ENCODE measurements around the gene ATP10B.

ATP10B gene

DNA sequence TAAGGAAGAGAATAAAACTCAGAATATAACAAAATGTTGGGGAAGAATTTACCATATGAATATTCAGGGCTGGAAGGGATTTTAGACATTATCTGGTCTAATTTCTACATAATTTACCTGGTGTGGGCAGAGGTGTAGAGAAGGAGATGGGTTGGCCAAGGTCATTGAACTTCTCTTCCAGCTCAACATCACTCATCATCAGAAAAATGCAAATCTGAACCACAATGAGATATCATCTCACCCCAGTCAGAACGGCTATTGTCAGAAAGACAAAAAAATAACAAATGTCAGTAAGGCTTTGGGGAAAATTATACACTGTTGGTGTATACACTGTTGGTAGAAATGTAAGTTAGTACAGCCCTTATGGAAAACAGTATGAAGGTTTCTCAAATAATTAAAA lies 308.6 kb downstream of the ATP10B start:
- no peak for DNase-seq

DNA sequence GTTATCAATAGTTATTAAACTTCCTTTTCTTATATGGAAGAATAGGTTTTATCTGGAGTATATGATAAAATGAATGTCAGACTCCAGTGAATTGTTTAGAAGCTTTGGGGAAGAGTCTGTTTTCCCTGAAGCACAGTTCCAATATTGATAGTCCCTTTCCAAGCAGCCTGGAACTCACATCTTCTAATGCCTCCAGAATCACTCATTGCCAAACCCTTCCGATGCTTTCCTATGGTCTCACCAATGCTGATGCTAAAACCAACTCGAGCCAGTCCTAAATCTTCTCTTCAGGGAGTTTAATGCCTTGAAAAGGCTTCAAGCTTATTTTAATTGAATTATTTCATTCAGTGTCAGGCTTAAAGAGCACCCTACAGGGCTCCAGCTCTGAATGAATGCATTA lies 309.2 kb downstream of the ATP10B start:
- no peak for DNase-seq

DNA sequence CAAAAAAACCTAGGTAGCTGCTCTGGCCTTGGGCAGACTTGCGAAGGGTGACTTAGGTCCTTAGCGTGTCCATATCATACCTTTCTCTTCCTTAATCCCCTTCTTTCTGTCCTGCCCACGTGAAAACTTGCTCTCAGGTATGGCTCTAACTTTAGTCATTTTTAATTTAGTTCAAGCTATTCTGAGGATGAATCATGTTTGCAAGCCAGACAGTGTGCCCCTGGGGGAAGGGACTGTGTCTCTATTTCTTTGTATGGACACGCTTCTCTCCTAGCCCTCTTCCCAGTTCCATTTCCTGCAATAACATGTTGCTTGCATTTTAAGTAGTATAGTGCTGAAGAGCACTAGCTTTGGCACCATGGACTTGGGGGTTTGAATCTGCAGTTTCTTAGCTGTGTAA lies 309.7 kb downstream of the ATP10B start:
- DNase-seq = no peak

DNA sequence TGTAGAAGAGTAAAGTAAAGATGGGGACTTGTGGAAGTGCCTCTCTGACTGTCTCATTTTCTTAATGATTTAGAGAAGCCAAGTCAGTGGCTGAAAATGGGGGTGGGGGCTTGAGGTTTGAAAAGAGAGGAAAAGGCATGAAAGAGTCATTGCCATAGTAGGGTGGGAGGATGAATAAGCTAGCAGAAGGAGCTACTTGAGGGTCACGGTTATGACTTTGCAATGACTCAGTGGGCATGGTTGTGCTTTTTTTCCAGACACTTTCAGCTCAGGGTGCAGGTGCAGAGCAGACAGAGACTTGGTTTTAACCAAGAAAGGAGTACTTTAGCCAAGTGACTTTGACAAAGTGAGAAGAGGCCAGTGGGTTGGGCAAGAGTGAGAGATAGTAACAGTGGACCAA lies 312.6 kb downstream of the ATP10B start:
- peak; percentile 64 for DNase-seq

DNA sequence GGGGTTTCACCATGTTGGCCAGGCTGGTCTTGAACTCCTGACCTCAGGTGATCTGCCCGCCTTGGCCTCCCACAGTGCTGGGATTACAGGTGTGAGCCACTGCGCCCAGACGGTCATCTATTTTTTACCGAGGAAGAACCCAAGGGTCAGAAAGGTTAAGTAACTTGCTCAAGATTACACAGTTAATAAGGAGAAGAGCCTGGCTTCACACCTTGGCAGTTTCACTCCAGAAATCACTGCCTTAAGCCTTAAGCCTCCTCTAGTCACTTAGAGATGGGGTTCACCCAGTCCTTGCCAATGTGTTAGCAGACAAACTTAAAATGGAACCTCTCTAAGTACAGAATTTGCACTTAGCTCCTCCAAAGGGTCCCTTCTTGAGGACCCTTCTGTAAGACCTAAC lies 314.1 kb downstream of the ATP10B start:
- DNase-seq = peak; percentile 28

DNA sequence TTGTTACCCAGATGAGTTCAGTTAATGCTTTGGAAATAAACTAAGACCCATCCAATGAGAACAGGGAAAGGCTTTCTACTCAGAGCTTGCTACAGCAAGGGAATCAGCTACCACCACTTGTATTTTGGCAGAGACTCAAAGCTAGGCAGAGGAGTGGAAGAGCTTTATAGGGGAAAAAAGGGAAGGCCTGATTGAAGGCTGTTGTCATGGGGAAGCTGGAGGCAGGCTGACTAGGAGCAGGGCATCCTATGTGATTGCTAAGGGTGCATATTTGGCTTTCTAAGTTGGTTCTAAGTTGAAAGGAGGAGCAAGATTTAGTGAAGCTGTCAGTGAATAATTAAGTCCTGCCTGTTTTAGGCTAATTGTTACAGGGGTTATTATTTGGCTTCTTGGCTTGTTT lies 314.9 kb downstream of the ATP10B start:
- DNase-seq = no peak

DNA sequence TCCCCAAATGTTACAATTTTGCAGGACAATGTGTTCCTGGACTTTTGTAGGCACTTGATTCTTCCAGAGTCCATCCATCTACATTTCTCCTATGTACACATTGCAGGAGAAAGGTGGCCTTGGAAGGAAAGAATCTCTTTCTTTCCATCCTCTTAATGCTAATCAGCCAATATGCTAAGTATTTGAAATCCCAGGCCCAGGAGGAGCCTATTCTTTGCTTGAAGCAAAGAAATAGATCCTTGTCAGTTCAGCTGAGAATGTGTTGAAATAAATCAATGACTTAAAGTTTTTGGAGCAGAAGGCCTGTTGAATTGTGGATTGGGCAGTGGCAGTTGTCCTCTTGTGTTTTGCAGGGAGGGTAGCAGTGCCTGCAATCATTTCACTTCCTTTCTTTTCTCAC lies 317.1 kb downstream of the ATP10B start:
- no peak for DNase-seq

DNA sequence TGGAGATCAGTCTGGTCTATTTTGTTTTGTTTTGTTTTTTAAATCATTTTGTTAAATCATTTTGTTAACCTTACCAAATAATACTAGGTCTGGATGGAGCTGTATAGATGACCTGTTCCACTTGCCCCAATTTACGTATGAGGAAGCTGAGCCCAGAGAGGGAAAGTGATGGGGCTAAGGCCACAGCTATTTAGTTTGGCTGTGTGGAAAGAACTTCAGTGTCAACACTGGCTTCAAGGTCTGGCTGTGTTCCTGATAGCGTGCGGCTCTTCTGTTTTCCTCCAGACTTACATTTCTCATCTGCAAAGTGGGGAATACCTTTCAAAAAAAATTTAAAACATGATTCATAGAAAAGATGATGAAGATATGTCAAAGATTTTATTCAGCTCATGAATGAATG lies 317.9 kb downstream of the ATP10B start:
- no peak for DNase-seq

DNA sequence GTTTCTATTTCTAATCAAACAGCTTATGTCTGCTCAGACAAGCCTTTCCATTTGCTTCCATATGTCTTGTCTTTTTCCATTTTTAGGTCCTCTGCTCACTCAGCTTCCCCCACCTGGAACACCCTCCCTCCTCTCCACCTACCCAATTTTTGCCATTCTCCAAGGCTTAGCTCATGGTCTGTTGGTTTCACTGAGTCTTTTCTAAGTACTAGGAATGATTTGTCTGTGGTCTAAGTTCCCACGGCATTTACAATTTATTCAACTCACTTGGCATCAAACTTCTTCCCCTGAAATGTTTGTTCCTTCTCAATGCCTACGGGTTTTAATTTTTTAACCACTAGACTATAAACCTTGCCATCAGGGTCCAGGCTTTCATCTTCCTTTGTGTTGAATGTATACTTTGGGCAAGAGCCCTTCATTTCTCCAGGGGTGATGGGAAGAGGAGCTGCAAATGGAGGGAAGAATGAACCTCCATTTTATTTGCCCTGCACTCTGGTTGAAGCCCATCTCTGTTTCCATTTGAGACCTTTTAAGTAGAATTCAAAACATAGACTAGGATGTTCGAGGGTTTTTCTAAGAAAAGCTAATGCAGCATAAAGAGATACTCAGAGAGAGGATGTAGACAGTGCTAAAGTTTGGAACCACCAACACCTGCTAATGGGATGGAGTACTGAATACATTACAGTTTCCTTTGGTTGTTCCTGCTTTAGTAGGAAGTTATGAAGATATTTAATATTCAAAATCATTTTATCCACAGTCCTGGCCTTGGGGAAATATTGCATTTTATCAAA lies 326.3 kb downstream of the ATP10B start:
- DNase-seq = no peak

DNA sequence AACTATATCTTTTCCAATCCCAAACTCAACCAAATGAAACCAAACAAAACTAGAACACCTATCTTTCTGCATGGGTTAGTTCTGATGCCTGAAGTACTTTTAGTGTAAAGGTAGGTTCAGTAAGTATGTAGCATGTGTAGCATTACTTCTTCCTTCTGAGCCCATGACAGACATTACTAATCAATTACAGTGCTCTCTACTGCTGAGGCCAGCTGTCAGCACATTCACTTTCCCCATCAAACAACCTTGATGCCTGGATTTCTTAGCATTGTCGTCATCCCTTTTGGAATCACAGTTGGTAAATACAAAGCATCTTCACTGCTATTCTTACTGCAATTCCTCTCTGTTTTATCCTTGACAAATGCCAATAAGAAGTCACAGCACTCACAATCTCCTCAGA lies 327.2 kb downstream of the ATP10B start:
- DNase-seq = no peak

DNA sequence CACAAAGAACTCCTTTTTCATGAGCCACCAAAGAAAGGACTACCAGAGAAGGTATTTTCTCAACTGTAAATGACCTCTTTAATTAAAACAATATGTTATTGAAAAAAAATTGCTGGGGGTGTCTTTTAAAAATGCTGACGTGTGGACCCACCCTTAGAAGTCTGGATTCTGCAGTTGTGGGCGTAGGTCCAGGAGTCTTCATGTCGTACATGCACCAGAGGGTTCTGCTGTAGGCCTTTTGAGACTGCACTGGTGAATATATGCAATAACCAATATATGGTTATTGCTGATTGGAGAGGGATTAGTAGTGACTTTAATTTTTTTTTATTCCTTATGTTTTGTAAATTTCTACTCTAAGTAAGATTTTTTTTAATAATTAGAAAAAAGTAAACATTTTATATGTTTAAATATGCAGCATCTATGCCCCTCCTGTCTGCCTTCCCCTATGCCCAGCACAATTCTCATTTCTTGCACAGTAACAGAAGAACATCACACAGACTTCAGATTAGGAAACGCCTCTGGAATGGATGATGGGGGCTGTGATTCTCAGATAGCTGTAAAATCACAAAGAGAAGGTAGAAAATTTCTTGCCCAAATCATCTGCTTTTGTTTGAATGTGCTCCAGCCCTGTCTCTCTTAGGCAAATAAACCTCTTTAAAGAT lies 328.4 kb downstream of the ATP10B start:
- no peak for DNase-seq

DNA sequence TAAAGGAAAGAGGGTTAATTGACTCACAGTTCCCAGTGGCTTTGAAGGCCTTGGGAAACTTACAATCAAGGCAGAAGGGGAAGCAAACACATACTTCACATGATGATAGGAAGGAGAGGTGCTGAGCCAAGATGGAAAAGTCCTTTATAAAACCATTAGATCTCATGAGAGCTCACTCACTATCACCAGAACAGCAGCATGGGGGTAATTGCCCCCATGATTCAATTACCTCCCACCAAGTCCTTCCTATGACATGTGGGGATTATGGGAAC lies 330.7 kb downstream of the ATP10B start:
- DNase-seq = no peak

DNA sequence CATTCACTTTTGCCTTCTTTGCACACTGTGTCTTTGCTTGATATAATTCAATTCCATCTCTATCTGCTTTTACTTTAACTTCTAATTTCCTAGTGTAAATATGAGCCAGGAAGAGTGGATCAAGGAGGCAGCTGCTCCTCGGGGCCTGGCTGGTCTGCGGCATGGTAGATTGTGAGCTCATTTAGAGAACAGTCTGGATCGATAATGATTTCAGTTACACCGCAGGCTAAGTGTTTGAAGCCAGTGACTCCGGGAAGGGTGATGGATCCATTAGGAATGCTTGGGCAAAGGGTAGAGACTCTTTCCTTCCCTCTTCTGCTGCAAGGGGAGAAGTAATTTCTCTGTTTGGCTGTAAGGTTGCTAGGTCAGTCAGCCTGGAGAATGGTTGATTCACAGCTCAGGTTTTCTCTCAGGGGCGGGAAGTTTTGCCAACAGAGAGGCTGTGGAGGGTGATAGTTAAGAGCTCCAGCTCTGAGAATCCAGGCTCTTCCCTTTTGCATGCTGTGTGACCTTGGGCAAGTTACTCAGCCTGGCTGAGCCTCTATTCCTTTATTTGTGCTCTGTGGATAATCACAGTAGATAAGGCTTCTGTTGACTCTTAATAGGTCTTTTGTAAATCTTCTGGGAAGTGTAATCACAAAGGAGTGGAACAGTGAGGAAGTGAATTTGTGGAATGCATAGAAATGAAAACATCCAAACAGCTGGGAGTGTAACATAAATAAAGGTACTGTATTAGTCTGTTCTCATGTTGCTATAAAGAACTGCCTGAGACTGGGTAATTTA lies 331.2 kb downstream of the ATP10B start:
- DNase-seq = no peak

DNA sequence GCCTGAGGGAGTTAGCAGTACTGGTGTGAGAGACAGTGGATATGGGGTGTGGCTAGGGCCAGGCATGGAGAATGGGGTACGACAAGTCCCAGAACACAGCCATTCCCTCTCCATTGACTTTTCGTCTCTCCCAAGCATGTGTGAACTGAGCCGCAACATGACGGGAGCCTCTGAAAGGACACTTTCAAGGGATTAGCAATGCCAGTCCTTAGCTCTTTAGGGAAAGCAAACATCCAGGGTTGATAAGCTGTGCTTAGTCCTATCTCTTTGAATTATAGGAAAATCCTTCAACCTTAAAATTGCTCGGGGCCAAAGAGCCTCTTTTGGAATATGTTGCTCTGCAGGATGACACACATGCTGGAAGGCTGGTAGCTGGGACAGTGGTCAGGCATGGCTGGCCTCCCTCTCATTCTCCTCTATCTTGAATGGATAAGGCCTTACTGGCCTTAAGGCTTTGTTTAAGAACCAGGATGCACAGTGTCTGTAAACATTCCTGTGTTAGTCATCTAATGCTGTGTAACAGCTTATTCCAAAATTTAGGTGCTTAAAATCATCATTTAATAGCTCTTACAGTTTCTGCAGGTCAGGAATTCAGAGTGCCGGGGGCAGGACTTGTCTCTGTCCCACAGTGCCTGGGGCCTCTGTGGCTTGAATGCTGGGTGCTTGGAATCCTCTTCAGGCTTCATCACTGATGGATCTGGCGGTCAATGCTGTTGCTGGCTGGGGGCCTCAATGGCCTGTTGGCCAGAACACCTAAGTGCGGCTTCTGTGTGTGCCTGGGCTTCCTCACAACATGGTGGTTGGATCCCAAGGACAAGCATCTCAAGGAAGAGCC lies 335.1 kb downstream of the ATP10B start:
- DNase-seq = no peak

DNA sequence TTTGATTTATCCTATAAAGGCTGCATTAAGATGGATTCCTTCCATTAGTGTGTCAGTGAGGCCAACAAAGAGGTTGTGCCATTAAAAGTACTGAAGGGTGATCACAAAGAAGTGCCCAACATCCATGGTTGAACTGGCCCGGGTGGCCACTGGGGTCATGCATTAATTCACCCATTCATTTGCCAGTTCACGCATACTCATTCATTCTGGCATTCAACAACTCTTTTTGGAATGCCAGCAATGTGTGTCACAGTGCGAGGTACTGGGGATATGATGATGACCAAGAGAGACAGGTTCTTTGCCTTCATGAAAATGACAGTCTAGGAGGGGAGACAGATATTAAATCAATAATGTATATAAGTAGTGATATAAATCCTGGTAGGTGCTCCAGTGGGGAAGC lies 337.1 kb downstream of the ATP10B start:
- no peak for DNase-seq

DNA sequence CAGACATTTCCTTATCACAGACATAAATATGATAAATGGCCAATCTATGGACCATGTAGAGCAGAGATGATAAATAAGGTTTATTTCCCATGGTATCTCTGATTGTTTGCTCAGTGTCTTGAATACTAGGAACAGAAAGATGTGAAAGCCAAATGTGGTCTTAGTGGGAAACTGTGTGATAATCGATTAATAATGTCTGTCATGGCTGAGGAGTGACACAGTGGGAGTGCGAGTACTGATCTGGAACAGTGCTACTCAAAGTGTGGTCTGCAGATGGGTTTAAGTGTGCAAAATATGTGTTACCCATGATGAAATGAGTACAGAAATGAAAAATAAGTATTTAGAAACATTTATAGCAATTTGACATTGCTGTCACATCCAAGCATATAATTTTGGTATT lies 337.8 kb downstream of the ATP10B start:
- no peak for DNase-seq

DNA sequence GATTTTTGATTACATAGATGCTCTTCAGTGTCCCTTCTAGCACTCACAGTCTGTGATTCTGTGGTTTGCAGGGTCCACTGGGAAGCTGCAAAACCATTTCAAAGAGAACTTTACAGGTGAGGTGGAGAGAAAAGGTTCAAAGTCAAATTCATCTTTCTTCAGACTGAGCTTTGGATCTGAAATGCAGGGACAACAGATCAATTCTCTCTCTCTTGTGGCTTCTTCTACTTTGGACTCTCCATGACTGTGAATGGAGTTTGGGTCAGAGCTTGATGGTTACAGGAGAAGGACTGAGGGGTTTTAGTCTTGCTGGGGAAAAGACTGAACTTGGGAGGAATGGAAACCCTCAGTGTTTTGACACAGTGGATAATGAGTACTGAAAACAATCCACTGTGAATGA lies 338.5 kb downstream of the ATP10B start:
- DNase-seq = no peak

Measured in activated CD4-positive, alpha-beta T cell treated with anti-CD3 and anti-CD28 coated beads, Interleukin-2, Interleukin-6, amounts not matched to agents 100 ng/mL and 50 ng/mL, durations not matched to agents 16 hours and 8 hours (primary cell).